Astrocyte (in vitro differentiated cells and primary cell): ENCODE results near the gene DLK1. TPM values are rescaled to one million over a fixed set of nuclear protein-coding genes. Genes with fewer than 3 reads are reported as not detected.

Source experiments
- DNase-seq: peaks from one replicate; pipeline ENCODE4 v3.0.0-alpha.2; 2010; ENCODE audit warnings: low read depth
- FAIRE-seq: peaks from 2 replicates; lab custom pipeline; 2011; peaks lifted over from hg19 to GRCh38; lab: Jason Lieb, UNC
- H2AFZ ChIP-seq: 2 replicates; pipeline ENCODE4 v1.6.0; 2012; ENCODE audit warnings: low read depth, low read length, inconsistent platforms
- H3K27ac ChIP-seq: 2 replicates; pipeline ENCODE4 v1.5.1; 2011; ENCODE audit warnings: low read depth, low read length, inconsistent platforms
- H3K27me3 ChIP-seq: 2 replicates; pipeline ENCODE4 v1.6.0; 2011; ENCODE audit warnings: low read length, inconsistent platforms; ENCODE audit not compliant: insufficient read depth
- H3K36me3 ChIP-seq: 2 replicates; pipeline ENCODE4 v1.5.1; 2011; ENCODE audit warnings: low read length, inconsistent platforms; ENCODE audit not compliant: insufficient read depth
- H3K4me1 ChIP-seq: 2 replicates; pipeline ENCODE4 v1.5.1; 2011; ENCODE audit warnings: low read length, inconsistent platforms; ENCODE audit not compliant: insufficient read depth
- H3K4me2 ChIP-seq: 2 replicates; pipeline ENCODE4 v1.6.0; 2012; ENCODE audit warnings: low read length, inconsistent platforms
- H3K4me3 ChIP-seq: 2 replicates; pipeline ENCODE4 v1.5.1; 2011; ENCODE audit warnings: low read depth, mild to moderate bottlenecking, low read length, inconsistent platforms; ENCODE audit not compliant: insufficient read depth
- H3K79me2 ChIP-seq: 2 replicates; pipeline ENCODE4 v1.6.0; 2012; ENCODE audit warnings: mild to moderate bottlenecking, low read length, inconsistent platforms; ENCODE audit not compliant: insufficient read depth
- H3K9ac ChIP-seq: 2 replicates; pipeline ENCODE4 v1.6.0; 2012; ENCODE audit warnings: mild to moderate bottlenecking, low read length, inconsistent platforms
- H3K9me3 ChIP-seq: 2 replicates; pipeline ENCODE4 v1.5.1; 2012; ENCODE audit warnings: low read depth, mild to moderate bottlenecking, low read length, inconsistent platforms; ENCODE audit not compliant: insufficient read depth
- H4K20me1 ChIP-seq: 2 replicates; pipeline ENCODE4 v1.6.0; 2012; ENCODE audit warnings: low read length, inconsistent platforms; ENCODE audit not compliant: insufficient read depth
- H3K27ac Mint-ChIP-seq: one replicate; pipeline ENCODE4 v1.8.0; 2021; ENCODE audit warnings: mild to moderate bottlenecking, mixed read lengths; ENCODE audit not compliant: unreplicated experiment
- H3K27me3 Mint-ChIP-seq: one replicate; pipeline ENCODE4 v1.8.0; 2021; ENCODE audit warnings: low read depth, mixed read lengths; ENCODE audit not compliant: unreplicated experiment
- H3K36me3 Mint-ChIP-seq: one replicate; pipeline ENCODE4 v1.8.0; 2021; ENCODE audit warnings: low read depth, mixed read lengths; ENCODE audit not compliant: unreplicated experiment
- H3K4me1 Mint-ChIP-seq: one replicate; pipeline ENCODE4 v1.8.0; 2021; ENCODE audit warnings: low read depth, mixed read lengths; ENCODE audit not compliant: unreplicated experiment
- H3K4me3 Mint-ChIP-seq: one replicate; pipeline ENCODE4 v1.8.0; 2021; ENCODE audit warnings: mild to moderate bottlenecking, moderate library complexity, mixed read lengths; ENCODE audit not compliant: unreplicated experiment
- H3K9me3 Mint-ChIP-seq: one replicate; pipeline ENCODE4 v1.8.0; 2021; ENCODE audit warnings: mild to moderate bottlenecking, mixed read lengths; ENCODE audit not compliant: unreplicated experiment
- EZH2 ChIP-seq: IDR thresholded peaks from 2 replicates; pipeline ENCODE4 v1.6.1; 2012; ENCODE audit warnings: mild to moderate bottlenecking, low read length, inconsistent platforms; ENCODE audit not compliant: insufficient read depth
- total RNA-seq: library from RNA; stranded (reverse); gene quantifications from 2 replicates; pipeline ENCODE4 v1.2.1, GENCODE V29; 2021
- TF ChIP-seq, protein P1 (sequence below): IDR thresholded peaks from 2 replicates; pipeline ENCODE4 v1.5.1; 2011; ENCODE audit warnings: low read depth, mild to moderate bottlenecking, inconsistent platforms, low read length, moderate library complexity; ENCODE audit not compliant: insufficient read depth

The DLK1 gene
- total RNA-seq, 1 donor from 2014 or later = 2.7 TPM

DNA sequence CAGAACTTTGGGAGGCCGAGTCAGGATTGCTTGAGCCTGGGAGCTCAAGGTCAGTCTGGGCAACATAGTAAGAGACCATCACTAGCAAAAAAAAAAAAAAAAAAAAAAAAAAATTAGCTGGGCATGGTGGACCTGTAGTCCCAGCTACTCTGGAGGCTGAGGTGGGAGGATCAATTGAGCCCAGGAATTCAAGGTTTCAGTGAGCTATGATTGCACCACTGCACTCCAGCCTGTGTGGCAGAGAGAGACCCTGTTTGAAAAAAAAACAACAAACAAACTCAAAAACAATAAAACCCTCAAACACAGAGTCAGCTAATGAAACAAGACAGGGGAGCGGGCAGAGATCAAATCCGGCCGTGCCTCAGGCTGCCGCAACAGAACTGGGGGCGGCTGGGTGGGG lies 41.7 kb upstream of the DLK1 start:
- Mint-ChIP-seq H3K27me3 (peaks cover 16% of the 10 kb centered on the region), H3K4me3 (no peak overlapping the region), H3K4me1 (peaks cover 9% of the 10 kb centered on the region), H3K36me3 (peaks cover 1% of the 10 kb centered on the region), H3K9me3 (peaks cover 1% of the 10 kb centered on the region), H3K27ac (no peak overlapping the region)
- Histone ChIP-seq H3K79me2 (no peaks in the 10 kb centered on the region), H3K9me3 (no peaks in the 10 kb centered on the region), H3K4me2 (no peak overlapping the region), H2AFZ (no peak overlapping the region), H4K20me1 (no peaks in the 10 kb centered on the region), H3K27me3 (no peaks in the 10 kb centered on the region), H3K36me3 (no peaks in the 10 kb centered on the region), H3K4me1 (peaks cover 23% of the 10 kb centered on the region), H3K27ac (no peak overlapping the region), H3K4me3 (no peak overlapping the region), H3K9ac (no peak overlapping the region)
- DNase-seq (no peak), FAIRE-seq (no peak)
- TF ChIP-seq EZH2 = no peak
- TF ChIP-seq, protein P1, sequence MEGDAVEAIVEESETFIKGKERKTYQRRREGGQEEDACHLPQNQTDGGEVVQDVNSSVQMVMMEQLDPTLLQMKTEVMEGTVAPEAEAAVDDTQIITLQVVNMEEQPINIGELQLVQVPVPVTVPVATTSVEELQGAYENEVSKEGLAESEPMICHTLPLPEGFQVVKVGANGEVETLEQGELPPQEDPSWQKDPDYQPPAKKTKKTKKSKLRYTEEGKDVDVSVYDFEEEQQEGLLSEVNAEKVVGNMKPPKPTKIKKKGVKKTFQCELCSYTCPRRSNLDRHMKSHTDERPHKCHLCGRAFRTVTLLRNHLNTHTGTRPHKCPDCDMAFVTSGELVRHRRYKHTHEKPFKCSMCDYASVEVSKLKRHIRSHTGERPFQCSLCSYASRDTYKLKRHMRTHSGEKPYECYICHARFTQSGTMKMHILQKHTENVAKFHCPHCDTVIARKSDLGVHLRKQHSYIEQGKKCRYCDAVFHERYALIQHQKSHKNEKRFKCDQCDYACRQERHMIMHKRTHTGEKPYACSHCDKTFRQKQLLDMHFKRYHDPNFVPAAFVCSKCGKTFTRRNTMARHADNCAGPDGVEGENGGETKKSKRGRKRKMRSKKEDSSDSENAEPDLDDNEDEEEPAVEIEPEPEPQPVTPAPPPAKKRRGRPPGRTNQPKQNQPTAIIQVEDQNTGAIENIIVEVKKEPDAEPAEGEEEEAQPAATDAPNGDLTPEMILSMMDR = no peak

DNA sequence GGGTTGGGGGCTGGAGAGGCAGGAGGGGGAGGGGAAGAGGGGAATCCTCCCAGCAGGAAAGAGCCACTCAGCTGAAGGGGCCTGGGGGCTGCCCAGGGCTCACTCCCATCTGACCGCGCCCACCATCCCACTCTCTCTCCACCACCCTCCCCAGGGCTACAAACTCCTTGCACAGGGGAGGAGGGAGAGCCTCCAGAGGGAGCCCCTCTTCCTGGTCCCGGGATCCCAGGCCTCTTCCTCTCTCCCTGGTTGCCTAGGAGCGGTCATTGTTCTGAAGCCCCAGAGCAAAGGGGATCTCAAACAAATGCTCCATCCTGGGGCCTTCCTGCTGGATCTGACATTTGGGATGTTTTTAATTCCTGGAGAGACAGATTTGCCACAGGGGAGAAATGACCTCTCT lies 39.8 kb upstream of the DLK1 start:
- Mint-ChIP-seq H3K4me1 (peaks cover 9% of the 10 kb centered on the region), H3K9me3 (peaks cover 1% of the 10 kb centered on the region), H3K27me3 (peaks cover 21% of the 10 kb centered on the region), H3K27ac (no peak overlapping the region), H3K36me3 (peaks cover 1% of the 10 kb centered on the region), H3K4me3 (no peak overlapping the region)
- no peaks in the 10 kb centered on the region for H4K20me1 ChIP-seq
- H2AFZ ChIP-seq = no peak overlapping the region
- no peak for DNase-seq
- TF ChIP-seq, protein P1 = no peak
- no peak for TF ChIP-seq EZH2
- H3K27me3 ChIP-seq = no peaks in the 10 kb centered on the region
- no peaks in the 10 kb centered on the region for H3K36me3 ChIP-seq
- FAIRE-seq = no peak
- peaks cover 21% of the 10 kb centered on the region for H3K4me1 ChIP-seq
- H3K79me2 ChIP-seq = no peaks in the 10 kb centered on the region
- H3K4me2 ChIP-seq = no peak overlapping the region
- H3K27ac ChIP-seq = no peak overlapping the region
- H3K9ac ChIP-seq = no peak overlapping the region
- no peaks in the 10 kb centered on the region for H3K9me3 ChIP-seq
- no peak overlapping the region for H3K4me3 ChIP-seq

DNA sequence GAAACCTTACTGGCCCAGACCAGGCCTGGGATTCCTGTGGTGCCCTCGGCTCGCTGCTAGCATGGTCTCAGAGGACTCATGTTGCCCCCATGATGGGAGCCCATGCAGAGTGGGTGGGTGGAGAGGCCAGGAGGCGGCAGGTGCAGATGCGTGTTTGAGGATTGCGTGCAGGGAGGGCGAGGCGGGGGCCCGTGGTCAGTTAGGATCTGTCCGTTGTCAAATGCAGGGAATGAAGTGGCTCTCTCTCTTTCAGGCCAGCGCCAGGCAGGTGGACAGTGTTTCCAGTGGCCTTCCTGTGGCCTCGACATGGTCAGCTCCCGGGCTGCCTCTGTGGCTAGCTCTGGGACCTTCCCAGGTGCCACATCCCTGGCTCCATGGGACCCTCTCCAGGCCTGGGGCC lies 39.3 kb upstream of the DLK1 start:
- no peaks in the 10 kb centered on the region for H3K79me2 ChIP-seq
- H3K4me2 ChIP-seq = no peak overlapping the region
- no peaks in the 10 kb centered on the region for H3K27me3 ChIP-seq
- no peak for DNase-seq
- no peak overlapping the region for H3K9ac ChIP-seq
- no peak overlapping the region for H3K4me3 ChIP-seq
- peaks cover 10% of the 10 kb centered on the region for H3K4me1 Mint-ChIP-seq
- no peaks in the 10 kb centered on the region for H3K36me3 ChIP-seq
- H3K27ac Mint-ChIP-seq = no peak overlapping the region
- H3K4me1 ChIP-seq = peaks cover 26% of the 10 kb centered on the region
- H2AFZ ChIP-seq = no peak overlapping the region
- H3K9me3 ChIP-seq = no peaks in the 10 kb centered on the region
- no peak overlapping the region for H3K4me3 Mint-ChIP-seq
- no peaks in the 10 kb centered on the region for H4K20me1 ChIP-seq
- peaks cover 1% of the 10 kb centered on the region for H3K36me3 Mint-ChIP-seq
- H3K27ac ChIP-seq = no peak overlapping the region
- H3K27me3 Mint-ChIP-seq = peaks cover 20% of the 10 kb centered on the region
- TF ChIP-seq EZH2 = no peak
- TF ChIP-seq, protein P1 = no peak
- no peak for FAIRE-seq
- H3K9me3 Mint-ChIP-seq = peaks cover 1% of the 10 kb centered on the region
